HG03095 (cell line): ENCODE results near the gene TCTA.

Experiments used
- ATAC-seq: cut with Tn5 transposase; IDR thresholded peaks from one replicate; pipeline ENCODE4 v1.9.1; 2021; ENCODE audit warnings: moderate library complexity; ENCODE audit not compliant: unreplicated experiment

TCTA gene

GRCh38 chr3:49456466-49456865 lies 44.2 kb downstream of the TCTA start:
- ATAC-seq: no peak

- no peak for ATAC-seq
Observed at GRCh38 chr3:49460188-49460890, 48.1 kb downstream of the TCTA start.

GRCh38 chr3:49460956-49461355 lies 48.7 kb downstream of the TCTA start:
- no peak for ATAC-seq

GRCh38 chr3:49461443-49462171 lies 49.4 kb downstream of the TCTA start:
- no peak for ATAC-seq

- no peak for ATAC-seq
Observed at GRCh38 chr3:49462222-49462621, 50.0 kb downstream of the TCTA start.

- no peak for ATAC-seq
Observed at GRCh38 chr3:49465270-49466034, 53.2 kb downstream of the TCTA start.
